Measurements from ENCODE around the gene PTPRA.

PTPRA gene

GRCh38 chr20:2846698-2847097 lies 26.6 kb upstream of the PTPRA start:
- Histone ChIP-seq H3K27ac (replicated peaks) (no peak overlapping the region), H3K27me3 (ENCODE audit: insufficient read depth, poor library complexity, severe bottlenecking) (no peaks in the 10 kb centered on the region), H3K4me3 (replicated peaks; ENCODE audit: insufficient read depth, low read length) (no peak overlapping the region)
- DNase-seq (ENCODE audit: low read depth in 1 of 2, low spot score in 1 of 2) = no peak
- TF ChIP-seq, protein P1, sequence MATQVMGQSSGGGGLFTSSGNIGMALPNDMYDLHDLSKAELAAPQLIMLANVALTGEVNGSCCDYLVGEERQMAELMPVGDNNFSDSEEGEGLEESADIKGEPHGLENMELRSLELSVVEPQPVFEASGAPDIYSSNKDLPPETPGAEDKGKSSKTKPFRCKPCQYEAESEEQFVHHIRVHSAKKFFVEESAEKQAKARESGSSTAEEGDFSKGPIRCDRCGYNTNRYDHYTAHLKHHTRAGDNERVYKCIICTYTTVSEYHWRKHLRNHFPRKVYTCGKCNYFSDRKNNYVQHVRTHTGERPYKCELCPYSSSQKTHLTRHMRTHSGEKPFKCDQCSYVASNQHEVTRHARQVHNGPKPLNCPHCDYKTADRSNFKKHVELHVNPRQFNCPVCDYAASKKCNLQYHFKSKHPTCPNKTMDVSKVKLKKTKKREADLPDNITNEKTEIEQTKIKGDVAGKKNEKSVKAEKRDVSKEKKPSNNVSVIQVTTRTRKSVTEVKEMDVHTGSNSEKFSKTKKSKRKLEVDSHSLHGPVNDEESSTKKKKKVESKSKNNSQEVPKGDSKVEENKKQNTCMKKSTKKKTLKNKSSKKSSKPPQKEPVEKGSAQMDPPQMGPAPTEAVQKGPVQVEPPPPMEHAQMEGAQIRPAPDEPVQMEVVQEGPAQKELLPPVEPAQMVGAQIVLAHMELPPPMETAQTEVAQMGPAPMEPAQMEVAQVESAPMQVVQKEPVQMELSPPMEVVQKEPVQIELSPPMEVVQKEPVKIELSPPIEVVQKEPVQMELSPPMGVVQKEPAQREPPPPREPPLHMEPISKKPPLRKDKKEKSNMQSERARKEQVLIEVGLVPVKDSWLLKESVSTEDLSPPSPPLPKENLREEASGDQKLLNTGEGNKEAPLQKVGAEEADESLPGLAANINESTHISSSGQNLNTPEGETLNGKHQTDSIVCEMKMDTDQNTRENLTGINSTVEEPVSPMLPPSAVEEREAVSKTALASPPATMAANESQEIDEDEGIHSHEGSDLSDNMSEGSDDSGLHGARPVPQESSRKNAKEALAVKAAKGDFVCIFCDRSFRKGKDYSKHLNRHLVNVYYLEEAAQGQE (IDR thresholded peaks at IDR 0.05; ENCODE audit: insufficient replicate concordance, low read depth) = no peak
- TF ChIP-seq SPI1 (IDR thresholded peaks at IDR 0.05; ENCODE audit: borderline replicate concordance, low read depth) = no peak
- TF ChIP-seq GABPA (IDR thresholded peaks at IDR 0.05; ENCODE audit: low read depth) = no peak
- no peak for TF ChIP-seq CTCF (IDR thresholded peaks at IDR 0.05; ENCODE audit: insufficient read depth, low read length)

GRCh38 chr20:2847802-2848201 lies 25.5 kb upstream of the PTPRA start:
- no peaks in the 10 kb centered on the region for H3K27me3 ChIP-seq (ENCODE audit: insufficient read depth, poor library complexity, severe bottlenecking)
- H3K4me3 ChIP-seq (replicated peaks; ENCODE audit: insufficient read depth, low read length) = no peak overlapping the region
- no peak for DNase-seq (ENCODE audit: low read depth in 1 of 2, low spot score in 1 of 2)
- TF ChIP-seq GABPA (IDR thresholded peaks at IDR 0.05; ENCODE audit: low read depth) (no peak), CTCF (IDR thresholded peaks at IDR 0.05; ENCODE audit: insufficient read depth, low read length) (no peak), SPI1 (IDR thresholded peaks at IDR 0.05; ENCODE audit: borderline replicate concordance, low read depth) (no peak), POLR2AphosphoS5 (IDR thresholded peaks at IDR 0.05; ENCODE audit: low read depth) (no peak)
- TF ChIP-seq, protein P1 (IDR thresholded peaks at IDR 0.05; ENCODE audit: insufficient replicate concordance, low read depth) = no peak
- H3K27ac ChIP-seq (replicated peaks) = no peak overlapping the region

- Histone ChIP-seq H3K27ac (replicated peaks) (no peak overlapping the region), H3K27me3 (ENCODE audit: insufficient read depth, poor library complexity, severe bottlenecking) (no peaks in the 10 kb centered on the region), H3K4me3 (replicated peaks; ENCODE audit: insufficient read depth, low read length) (no peak overlapping the region)
- no peak for TF ChIP-seq POLR2AphosphoS5 (IDR thresholded peaks at IDR 0.05; ENCODE audit: low read depth)
- no peak for TF ChIP-seq GABPA (IDR thresholded peaks at IDR 0.05; ENCODE audit: low read depth)
- TF ChIP-seq SPI1 (IDR thresholded peaks at IDR 0.05; ENCODE audit: borderline replicate concordance, low read depth) = no peak
- TF ChIP-seq, protein P1 (IDR thresholded peaks at IDR 0.05; ENCODE audit: insufficient replicate concordance, low read depth) = no peak
- TF ChIP-seq CTCF (IDR thresholded peaks at IDR 0.05; ENCODE audit: insufficient read depth, low read length) = no peak
- no peak for DNase-seq (ENCODE audit: low read depth in 1 of 2, low spot score in 1 of 2)
Observed at GRCh38 chr20:2849529-2849928, 23.8 kb upstream of the PTPRA start.
